H1 (cell line): ENCODE measurements around the gene CELF2. TPM values are rescaled to one million over a fixed set of nuclear protein-coding genes. Genes with fewer than 3 reads are reported as not detected.

Experiments
- CTCF ChIA-PET: fragments of 300-600 bp; sonication (Branson Sonifier 250); formaldehyde crosslinking; loops from one replicate; lab custom pipeline; 2021; ENCODE audit not compliant: partially characterized antibody; lab: Charles Lee
- POLR2A ChIA-PET: fragments of 300-600 bp; sonication (Branson Sonifier 250); formaldehyde crosslinking; loops from one replicate; lab custom pipeline; 2021; ENCODE audit warnings: inconsistent platforms; ENCODE audit not compliant: partially characterized antibody; lab: Charles Lee
- DNase-seq, 2 experiments: peaks; one replicate each; pipeline versions ENCODE4 v3.0.0 to v3.0.0-alpha.2; 2010 to 2022; ENCODE audit warnings: low spot score in 2 of 2, low read depth in 1 of 2, mixed read lengths in 1 of 2
- FAIRE-seq: peaks from 2 replicates; lab custom pipeline; 2011; peaks lifted over from hg19 to GRCh38; lab: Jason Lieb, UNC
- H2AFZ ChIP-seq: 2 replicates; pipeline ENCODE4 v1.8.1; 2012; ENCODE audit warnings: low read length, inconsistent platforms
- H2AK5ac ChIP-seq: 2 replicates; pipeline ENCODE4 v1.6.1; 2013; ENCODE audit warnings: low read depth, low read length
- H2BK120ac ChIP-seq: replicated peaks from 2 replicates; pipeline ENCODE3; 2013; ENCODE audit warnings: low read depth, low read length, inconsistent platforms
- H2BK12ac ChIP-seq: 2 replicates; pipeline ENCODE4 v1.6.1; 2013; ENCODE audit warnings: low read depth, low read length
- H2BK15ac ChIP-seq: 2 replicates; pipeline ENCODE4 v1.6.1; 2013; ENCODE audit warnings: low read length
- H2BK20ac ChIP-seq: 2 replicates; pipeline ENCODE4 v1.6.1; 2013; ENCODE audit warnings: low read length
- H2BK5ac ChIP-seq: 2 replicates; pipeline ENCODE4 v1.6.1; 2013; ENCODE audit warnings: low read depth, low read length
- H3K14ac ChIP-seq: 2 replicates; pipeline ENCODE4 v1.6.1; 2013; ENCODE audit warnings: inconsistent platforms; ENCODE audit not compliant: insufficient read length
- H3K18ac ChIP-seq: 2 replicates; pipeline ENCODE4 v1.6.1; 2013; ENCODE audit warnings: low read length; ENCODE audit errors: extremely low read depth
- H3K23ac ChIP-seq: 2 replicates; pipeline ENCODE4 v1.6.1; 2013; ENCODE audit warnings: inconsistent platforms; ENCODE audit not compliant: insufficient read length
- H3K23me2 ChIP-seq: 2 replicates; pipeline ENCODE4 v1.6.1; 2013; ENCODE audit warnings: low read depth, low read length
- H3K27ac ChIP-seq: 2 replicates; pipeline ENCODE4 v1.6.1; 2011; ENCODE audit warnings: low read depth, low read length, inconsistent platforms
- H3K27me3 ChIP-seq, 4 experiments: replicated peaks in 1 of 4; 1 replicate in 1 of 4; 2 replicates in 3 of 4; pipeline versions ENCODE4 v1.6.1 to v1.8.1; 2011 to 2013; ENCODE audit warnings: low read length in 3 of 4, mild to moderate bottlenecking in 3 of 4, inconsistent platforms in 2 of 4, mixed read lengths in 2 of 4, moderate library complexity in 1 of 4; ENCODE audit not compliant: control insufficient read depth in 3 of 4, insufficient read depth in 3 of 4; ENCODE audit errors: extremely low read depth in 1 of 4
- H3K36me3 ChIP-seq, 4 experiments: 2 replicates each; pipeline versions ENCODE4 v1.6.1 to v1.8.1; 2011 to 2013; ENCODE audit warnings: mild to moderate bottlenecking in 4 of 4, low read length in 3 of 4, moderate library complexity in 2 of 4, control low read depth in 1 of 4, inconsistent platforms in 1 of 4; ENCODE audit not compliant: insufficient read depth in 4 of 4, control insufficient read depth in 2 of 4
- H3K4ac ChIP-seq: replicated peaks from 2 replicates; pipeline ENCODE3; 2013; ENCODE audit warnings: low read length, low read depth, mixed read lengths, inconsistent platforms; ENCODE audit not compliant: insufficient read length
- H3K4me1 ChIP-seq, 4 experiments: replicated peaks in 1 of 4; 1 replicate in 1 of 4; 2 replicates in 3 of 4; pipeline versions ENCODE4 v1.6.1 to v1.8.1; 2011 to 2013; ENCODE audit warnings: low read length in 3 of 4, inconsistent platforms in 2 of 4, mixed read lengths in 1 of 4; ENCODE audit not compliant: insufficient read depth in 4 of 4, control insufficient read depth in 3 of 4
- H3K4me2 ChIP-seq, 2 experiments: 2 replicates each; pipeline versions ENCODE4 v1.6.1 to v1.8.1; 2011 to 2013; ENCODE audit warnings: low read depth in 2 of 2, low read length in 2 of 2, control low read depth in 1 of 2, inconsistent platforms in 1 of 2, mild to moderate bottlenecking in 1 of 2; ENCODE audit not compliant: insufficient read depth in 1 of 2
- H3K4me3 ChIP-seq, 4 experiments: fragments of 200-600, 300-600 bp in 1 of 4; sonication (generic), shearing (Covaris generic), sonication (Bioruptor Twin) in 1 of 4; 2 replicates each; pipeline versions ENCODE4 v1.5.1 to v1.8.1; 2011 to 2016; ENCODE audit warnings: low read length in 4 of 4, low read depth in 3 of 4, control low read depth in 2 of 4, inconsistent platforms in 2 of 4, mild to moderate bottlenecking in 2 of 4, mixed read lengths in 1 of 4, moderate library complexity in 1 of 4; ENCODE audit not compliant: insufficient read depth in 2 of 4; ENCODE audit errors: extremely low read depth in 1 of 4
- H3K56ac ChIP-seq: replicated peaks from 2 replicates; pipeline ENCODE3; 2013; ENCODE audit warnings: low read depth, mild to moderate bottlenecking, mixed read lengths, low read length, inconsistent platforms; ENCODE audit not compliant: insufficient read length
- H3K79me1 ChIP-seq: 2 replicates; pipeline ENCODE4 v1.6.1; 2013; ENCODE audit warnings: low read depth, low read length, control low read depth
- H3K79me2 ChIP-seq, 2 experiments: 2 replicates each; pipeline versions ENCODE4 v1.6.1 to v1.8.1; 2012 to 2013; ENCODE audit warnings: low read length in 2 of 2, mild to moderate bottlenecking in 2 of 2, inconsistent platforms in 1 of 2; ENCODE audit not compliant: insufficient read depth in 2 of 2, control insufficient read depth in 1 of 2
- H3K9ac ChIP-seq, 4 experiments: replicated peaks in 1 of 4; 1 replicate in 1 of 4; 2 replicates in 3 of 4; pipeline versions ENCODE4 v1.6.1 to v1.8.1; 2011 to 2013; ENCODE audit warnings: low read depth in 3 of 4, low read length in 3 of 4, control low read depth in 2 of 4, mild to moderate bottlenecking in 2 of 4, moderate library complexity in 2 of 4, inconsistent platforms in 1 of 4; ENCODE audit errors: extremely low read depth in 1 of 4
- H3K9me3 ChIP-seq, 2 experiments: 2 replicates each; pipeline versions ENCODE4 v1.6.1 to v1.8.1; 2012 to 2013; ENCODE audit warnings: mild to moderate bottlenecking in 2 of 2, moderate library complexity in 2 of 2, control low read depth in 1 of 2, inconsistent platforms in 1 of 2, low read depth in 1 of 2, low read length in 1 of 2, mixed read lengths in 1 of 2; ENCODE audit not compliant: insufficient read depth in 2 of 2
- H4K20me1 ChIP-seq, 2 experiments: replicated peaks in 1 of 2; 2 replicates each; pipeline versions ENCODE3 to v1.8.1; 2011 to 2013; ENCODE audit warnings: inconsistent platforms in 2 of 2, low read length in 2 of 2, mild to moderate bottlenecking in 1 of 2; ENCODE audit not compliant: insufficient read depth in 2 of 2, control insufficient read depth in 1 of 2
- H4K5ac ChIP-seq: 2 replicates; pipeline ENCODE4 v1.6.1; 2013; ENCODE audit warnings: low read length, low read depth, mixed read lengths, inconsistent platforms; ENCODE audit not compliant: insufficient read length
- H4K8ac ChIP-seq: 2 replicates; pipeline ENCODE4 v1.8.0; 2013; ENCODE audit warnings: mild to moderate bottlenecking, moderate library complexity, low read length, inconsistent platforms; ENCODE audit not compliant: insufficient read depth; ENCODE audit errors: extremely low read depth
- H4K91ac ChIP-seq: replicated peaks from 2 replicates; pipeline ENCODE3; 2013; ENCODE audit warnings: low read length, mixed read lengths, inconsistent platforms; ENCODE audit not compliant: insufficient read length
- ATF2 ChIP-seq: IDR thresholded peaks from 2 replicates; pipeline ENCODE4 v1.6.1; 2012; ENCODE audit warnings: low read length, inconsistent platforms
- CEBPB ChIP-seq: IDR thresholded peaks from 2 replicates; pipeline ENCODE4 v1.6.1; 2012; ENCODE audit warnings: low read depth, low read length
- HDAC2 ChIP-seq, 2 experiments: fragments of 300-600 bp in 1 of 2; sonication (generic) in 1 of 2; IDR thresholded peaks; 2 replicates each; pipeline ENCODE4 v1.6.1; 2011 to 2012; ENCODE audit warnings: low read depth in 2 of 2, low read length in 2 of 2, mild to moderate bottlenecking in 2 of 2, moderate library complexity in 2 of 2, borderline replicate concordance in 1 of 2, inconsistent platforms in 1 of 2
- KDM1A ChIP-seq: fragments of 200-600, 300-600 bp; sonication (generic); IDR thresholded peaks from 2 replicates; pipeline ENCODE4 v1.7.1; 2016; ENCODE audit warnings: mild to moderate bottlenecking, low read length, borderline replicate concordance
- NANOG ChIP-seq: IDR thresholded peaks from 2 replicates; pipeline ENCODE4 v1.6.1; 2011; ENCODE audit warnings: low read length, low read depth, mild to moderate bottlenecking, inconsistent platforms; ENCODE audit not compliant: insufficient read depth, poor library complexity, severe bottlenecking
- POU5F1 ChIP-seq: IDR thresholded peaks from 2 replicates; pipeline ENCODE4 v1.6.1; 2011; ENCODE audit warnings: low read depth, mild to moderate bottlenecking, low read length, moderate library complexity
- RXRA ChIP-seq: IDR thresholded peaks from 2 replicates; pipeline ENCODE4 v1.6.1; 2011; ENCODE audit warnings: low read depth, mild to moderate bottlenecking, low read length, moderate library complexity; ENCODE audit not compliant: insufficient read depth
- SIRT6 ChIP-seq: IDR thresholded peaks from one replicate; pipeline ENCODE4 v1.7.1; 2012; ENCODE audit warnings: low read length, inconsistent platforms
- WGBS, 2 experiments: shearing (Covaris generic) in 1 of 2; methylation state at CpG; one replicate each; pipeline versions ENCODE4 v1.1.6 to v1.1.7; 2013 to 2015; ENCODE audit warnings: low lambda C conversion rate in 2 of 2, mixed read lengths in 2 of 2, inconsistent platforms in 1 of 2, low coverage in 1 of 2, missing lambda C conversion rate in 1 of 2; ENCODE audit not compliant: insufficient replicate concordance in 2 of 2, insufficient coverage in 1 of 2, insufficient read length in 1 of 2; ENCODE audit errors: extremely low coverage in 1 of 2, missing lambda C conversion rate in 1 of 2; 5-methylcytosine and 5-hydroxymethylcytosine counted together
- polyA plus RNA-seq, 7 experiments: library from polyadenylated mRNA; depleted of rRNA in 3 of 7; stranded (reverse) in 5 of 7; unstranded in 2 of 7; fragments of >200 nt in 5 of 7; fragments of 200-250 nt in 2 of 7; gene quantifications; 1 replicate in 5 of 7; 2 replicates in 1 of 7; 4 replicates in 1 of 7; pipeline versions ENCODE4 v1.2.1 to v1.2.3, GENCODE V29; 2011 to 2013; ENCODE audit warnings: missing spikeins in 2 of 7, mixed read lengths in 2 of 7
- total RNA-seq: library from RNA; stranded (reverse); fragmentation: NEBNext Ultra II Directional; extraction: Animal tissue kit (Norgen Biotek cat#: 25700); gene quantifications from 2 replicates; pipeline ENCODE4 v1.2.1, GENCODE V29; 2021

CELF2 gene
- total and polyA plus RNA-seq, 2 of the 8 experiments (the other 6 are each of a cell fraction or from before 2014, with no cell fraction given): 18.3 to 22.7 TPM

- no peak for FAIRE-seq
These were observed 363.8 kb downstream of the CELF2 start for GRCh38 chr10:11381511-11381910.

More at GRCh38 chr10:11381511-11381910, 363.8 kb downstream of the CELF2 start:
- H3K36me3 ChIP-seq: no peaks in the 10 kb centered on the region
- no peak overlapping the region for H3K56ac ChIP-seq
- H3K27me3 ChIP-seq: no peaks in the 10 kb centered on the region
- no peak overlapping the region for H2AFZ ChIP-seq
- no peak overlapping the region for H3K4me3 ChIP-seq
- H3K4me1 ChIP-seq: 0 out of 7 replicates have a peak, but pooled peaks cover 0 to 2% (median 0%) of the 10 kb centered on the region in 4 experiments
- 85% methylated on average over 5 of the region's 5 CpGs; no CpG with 5 or more reads in 1 of the 2 experiments for WGBS, 2 experiments
- H4K20me1 ChIP-seq: no peaks in the 10 kb centered on the region
- no peak overlapping the region for H2BK12ac ChIP-seq
- no peak overlapping the region for H2BK120ac ChIP-seq
- H4K91ac ChIP-seq: no peak overlapping the region
- H3K18ac ChIP-seq: no peak overlapping the region
- H2AK5ac ChIP-seq: no peak overlapping the region
- TF ChIP-seq CEBPB (no peak), NANOG (no peak), POU5F1 (no peak), HDAC2 (IDR thresholded peaks at IDR 0.05; ENCODE audit: borderline replicate concordance in 1 of 2, low read depth in 2 of 2, low read length in 2 of 2) (no peak), SIRT6 (no peak), ATF2 (no peak), RXRA (no peak), KDM1A (no peak)
- no peak overlapping the region for H4K8ac ChIP-seq
- no peak overlapping the region for H2BK15ac ChIP-seq
- no peak overlapping the region for H3K14ac ChIP-seq
- H3K4ac ChIP-seq: no peak overlapping the region
- no peak overlapping the region for H3K27ac ChIP-seq
- H3K23me2 ChIP-seq: no peaks in the 10 kb centered on the region
- no peak for DNase-seq
- no peaks in the 10 kb centered on the region for H3K9me3 ChIP-seq
- no peak overlapping the region for H3K9ac ChIP-seq
- H4K5ac ChIP-seq: no peak overlapping the region
- ChIA-PET CTCF (no interaction called here), POLR2A (interaction anchor here (0.7 kb wide), 1 partner anchor 174 kb away, joined by 3 read pairs; no protein-coding TSS in a partner anchor)
- H2BK5ac ChIP-seq: no peak overlapping the region
- no peaks in the 10 kb centered on the region for H3K79me2 ChIP-seq
- H3K4me2 ChIP-seq: no peak overlapping the region
- H3K79me1 ChIP-seq: no peaks in the 10 kb centered on the region
- H2BK20ac ChIP-seq: no peak overlapping the region
- H3K23ac ChIP-seq: no peak overlapping the region
